ENCODE results near the gene GUCY2F.

Gene GUCY2F

DNA sequence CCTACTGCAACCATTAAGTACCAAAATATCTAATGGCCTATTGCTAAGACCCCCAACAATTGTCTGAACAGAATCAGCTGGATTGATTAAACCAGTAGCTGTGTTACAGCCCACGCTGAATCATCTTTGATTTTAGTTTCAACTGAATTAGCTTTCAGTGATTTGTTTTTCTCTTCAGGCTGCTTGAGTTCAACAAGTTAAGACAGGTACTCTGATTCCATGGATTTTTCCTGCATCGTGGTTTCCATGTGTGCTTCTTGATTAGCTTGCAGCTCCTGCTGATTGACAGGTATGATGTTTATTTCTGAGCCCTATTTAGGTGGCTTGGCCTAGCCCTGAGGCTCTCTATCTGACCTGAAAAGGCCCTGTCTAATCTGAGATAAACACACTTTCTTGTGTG lies 91.3 kb downstream of the GUCY2F start:
- TF ChIP-seq, protein P1, sequence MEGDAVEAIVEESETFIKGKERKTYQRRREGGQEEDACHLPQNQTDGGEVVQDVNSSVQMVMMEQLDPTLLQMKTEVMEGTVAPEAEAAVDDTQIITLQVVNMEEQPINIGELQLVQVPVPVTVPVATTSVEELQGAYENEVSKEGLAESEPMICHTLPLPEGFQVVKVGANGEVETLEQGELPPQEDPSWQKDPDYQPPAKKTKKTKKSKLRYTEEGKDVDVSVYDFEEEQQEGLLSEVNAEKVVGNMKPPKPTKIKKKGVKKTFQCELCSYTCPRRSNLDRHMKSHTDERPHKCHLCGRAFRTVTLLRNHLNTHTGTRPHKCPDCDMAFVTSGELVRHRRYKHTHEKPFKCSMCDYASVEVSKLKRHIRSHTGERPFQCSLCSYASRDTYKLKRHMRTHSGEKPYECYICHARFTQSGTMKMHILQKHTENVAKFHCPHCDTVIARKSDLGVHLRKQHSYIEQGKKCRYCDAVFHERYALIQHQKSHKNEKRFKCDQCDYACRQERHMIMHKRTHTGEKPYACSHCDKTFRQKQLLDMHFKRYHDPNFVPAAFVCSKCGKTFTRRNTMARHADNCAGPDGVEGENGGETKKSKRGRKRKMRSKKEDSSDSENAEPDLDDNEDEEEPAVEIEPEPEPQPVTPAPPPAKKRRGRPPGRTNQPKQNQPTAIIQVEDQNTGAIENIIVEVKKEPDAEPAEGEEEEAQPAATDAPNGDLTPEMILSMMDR (IDR thresholded peaks at IDR 0.05), result no peak
- Histone ChIP-seq H3K9ac (no peak overlapping the region), H2AFZ (no peak overlapping the region), H3K27me3 (ENCODE audit: control insufficient read depth, insufficient read depth, low read length) (no peaks in the 10 kb centered on the region), H3K4me3 (ENCODE audit: low read depth, low read length) (no peak overlapping the region), H3K4me1 (no peaks in the 10 kb centered on the region), H3K36me3 (ENCODE audit: control insufficient read depth, insufficient read depth, low read length) (no peaks in the 10 kb centered on the region), H3K4me2 (ENCODE audit: low read length) (no peak overlapping the region), H3K79me2 (no peaks in the 10 kb centered on the region), H3K9me3 (ENCODE audit: control insufficient read depth, low read length) (no peaks in the 10 kb centered on the region), H3K27ac (no peak overlapping the region)

DNA sequence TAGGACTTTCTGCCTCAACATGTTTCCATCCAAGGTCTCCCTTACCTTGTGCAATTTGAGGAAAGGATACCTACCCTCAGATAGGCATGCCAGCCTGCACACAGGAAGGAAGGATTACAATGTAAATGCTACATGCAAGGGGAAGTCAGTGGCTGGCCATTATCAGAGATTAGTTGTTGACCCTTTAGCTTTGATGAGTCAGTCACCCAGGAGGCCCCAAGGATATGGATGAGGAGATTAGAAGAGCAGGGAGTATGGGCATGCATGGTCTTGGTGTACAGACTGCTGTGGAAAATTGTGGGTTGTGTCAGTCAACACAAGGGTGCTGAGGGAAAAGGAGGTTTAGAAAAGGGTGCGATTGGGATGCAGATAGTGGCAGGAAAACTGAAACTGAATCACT lies 92.0 kb downstream of the GUCY2F start:
- Histone ChIP-seq H3K4me3 (ENCODE audit: low read depth, low read length) (no peak overlapping the region), H3K4me2 (ENCODE audit: low read length) (no peak overlapping the region), H3K79me2 (no peaks in the 10 kb centered on the region)

DNA sequence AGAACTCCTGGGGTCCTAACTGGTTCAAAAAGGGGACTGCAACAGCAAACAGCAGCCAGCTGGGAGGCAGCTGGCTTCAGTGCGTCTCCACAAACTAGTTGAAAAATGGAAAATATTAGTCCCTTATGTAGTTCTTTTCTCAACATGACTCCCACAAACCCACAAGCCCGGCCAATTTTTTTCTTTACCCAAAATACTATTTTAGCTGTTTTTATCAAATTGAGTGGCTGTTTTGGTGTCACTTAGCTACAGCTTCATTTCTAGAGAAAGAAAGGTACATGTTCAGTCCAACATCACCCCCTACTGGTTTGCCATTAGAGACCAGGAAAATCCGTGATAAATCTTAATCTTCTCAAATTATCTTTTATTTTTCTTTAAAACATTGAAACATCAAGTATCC lies 97.2 kb downstream of the GUCY2F start:
- no peak overlapping the region for H3K9ac ChIP-seq
- no peaks in the 10 kb centered on the region for H3K9me3 ChIP-seq (ENCODE audit: control insufficient read depth, low read length)
- no peaks in the 10 kb centered on the region for H3K27me3 ChIP-seq (ENCODE audit: control insufficient read depth, insufficient read depth, low read length)
- no peaks in the 10 kb centered on the region for H3K79me2 ChIP-seq
- no peaks in the 10 kb centered on the region for H3K36me3 ChIP-seq (ENCODE audit: control insufficient read depth, insufficient read depth, low read length)
- H3K4me1 ChIP-seq, result no peaks in the 10 kb centered on the region
- TF ChIP-seq, protein P1 (IDR thresholded peaks at IDR 0.05), result no peak
- no peak overlapping the region for H3K27ac ChIP-seq
- no peak overlapping the region for H3K4me2 ChIP-seq (ENCODE audit: low read length)
- H2AFZ ChIP-seq, result no peak overlapping the region
- no peak overlapping the region for H3K4me3 ChIP-seq (ENCODE audit: low read depth, low read length)

More for the DNA sequence above, 92.0 kb downstream of the GUCY2F start:
- Histone ChIP-seq H3K4me1 (no peaks in the 10 kb centered on the region), H3K36me3 (ENCODE audit: control insufficient read depth, insufficient read depth, low read length) (no peaks in the 10 kb centered on the region), H3K27me3 (ENCODE audit: control insufficient read depth, insufficient read depth, low read length) (no peaks in the 10 kb centered on the region), H2AFZ (no peak overlapping the region), H3K9me3 (ENCODE audit: control insufficient read depth, low read length) (no peaks in the 10 kb centered on the region), H3K27ac (no peak overlapping the region), H3K9ac (no peak overlapping the region)
- TF ChIP-seq, protein P1 (IDR thresholded peaks at IDR 0.05), result no peak

DNA sequence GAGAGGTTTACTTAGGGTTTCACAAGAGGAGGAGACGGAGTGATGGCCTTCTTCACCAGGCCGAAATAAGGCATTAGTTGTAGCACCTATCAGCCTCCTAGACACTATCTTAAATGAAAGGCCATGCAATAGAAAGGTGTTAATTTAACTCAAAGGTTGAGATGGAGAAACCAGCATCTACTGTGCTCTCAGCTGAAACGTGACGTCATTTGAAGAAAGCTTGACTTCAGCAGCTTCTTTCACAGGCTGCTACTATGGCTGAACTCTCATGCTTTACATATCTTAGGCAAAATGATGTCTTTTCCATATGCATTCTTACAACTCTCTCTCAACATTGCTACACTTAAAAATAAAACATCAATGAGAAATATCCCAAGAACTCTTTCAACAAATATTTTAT lies 99.6 kb downstream of the GUCY2F start:
- H3K79me2 ChIP-seq, result no peaks in the 10 kb centered on the region
- no peaks in the 10 kb centered on the region for H3K9me3 ChIP-seq (ENCODE audit: control insufficient read depth, low read length)
- no peak overlapping the region for H2AFZ ChIP-seq
- H3K4me2 ChIP-seq (ENCODE audit: low read length), result no peak overlapping the region
- no peak overlapping the region for H3K9ac ChIP-seq
- TF ChIP-seq, protein P1 (IDR thresholded peaks at IDR 0.05), result no peak
- H3K36me3 ChIP-seq (ENCODE audit: control insufficient read depth, insufficient read depth, low read length), result no peaks in the 10 kb centered on the region
- no peak overlapping the region for H3K27ac ChIP-seq
- no peak overlapping the region for H3K4me3 ChIP-seq (ENCODE audit: low read depth, low read length)
- H3K4me1 ChIP-seq, result no peaks in the 10 kb centered on the region
- H3K27me3 ChIP-seq (ENCODE audit: control insufficient read depth, insufficient read depth, low read length), result no peaks in the 10 kb centered on the region

DNA sequence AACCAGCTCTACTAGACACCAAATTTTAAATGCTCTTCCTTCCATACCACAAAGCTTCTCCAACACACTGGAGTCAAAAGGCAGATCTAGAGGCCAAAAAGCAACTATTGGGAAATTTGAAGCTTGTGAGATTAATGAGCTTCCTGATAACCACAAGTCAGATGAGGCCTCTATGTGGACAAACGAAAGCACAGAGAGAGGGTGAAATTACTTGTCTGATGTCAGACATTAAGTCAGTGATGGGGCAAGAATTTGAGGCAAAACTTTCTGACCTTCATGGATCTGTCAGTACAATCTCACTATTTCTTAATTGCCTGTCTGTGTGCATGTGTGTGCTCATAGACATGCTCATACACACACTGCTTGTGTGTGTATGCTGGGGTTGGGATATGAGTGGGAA lies 103.6 kb downstream of the GUCY2F start:
- H3K4me2 ChIP-seq (ENCODE audit: low read length), result no peak overlapping the region
- H3K4me3 ChIP-seq (ENCODE audit: low read depth, low read length), result no peak overlapping the region
- no peaks in the 10 kb centered on the region for H3K9me3 ChIP-seq (ENCODE audit: control insufficient read depth, low read length)
- no peak overlapping the region for H2AFZ ChIP-seq
- H3K36me3 ChIP-seq (ENCODE audit: control insufficient read depth, insufficient read depth, low read length), result no peaks in the 10 kb centered on the region
- H3K9ac ChIP-seq, result no peak overlapping the region
- no peaks in the 10 kb centered on the region for H3K27me3 ChIP-seq (ENCODE audit: control insufficient read depth, insufficient read depth, low read length)
- TF ChIP-seq, protein P1 (IDR thresholded peaks at IDR 0.05), result no peak
- no peak overlapping the region for H3K27ac ChIP-seq
- H3K79me2 ChIP-seq, result no peaks in the 10 kb centered on the region
- no peaks in the 10 kb centered on the region for H3K4me1 ChIP-seq
